GM23338 (cell line): ENCODE results near the gene CLEC1A.

Source experiments
- CREB1 ChIP-seq: fragments of 250-450 bp; sonication (Bioruptor Pico); IDR thresholded peaks from 2 replicates; pipeline ENCODE4 v1.5.0; 2020; ENCODE audit warnings: low read depth, mild to moderate bottlenecking, moderate library complexity
- EZH2 ChIP-seq: fragments of 200-600 bp; sonication (generic); IDR thresholded peaks from one replicate; pipeline ENCODE4 v1.8.0; 2017; ENCODE audit warnings: antibody characterized with exemption, mild to moderate bottlenecking, low read depth; ENCODE audit not compliant: unreplicated experiment
- EZH2phosphoT487 ChIP-seq: fragments of 200-600 bp; sonication (generic); IDR thresholded peaks from one replicate; pipeline ENCODE4 v1.8.1; 2018; ENCODE audit warnings: antibody characterized with exemption; ENCODE audit not compliant: unreplicated experiment
- POLR2AphosphoS5 ChIP-seq: IDR thresholded peaks from 2 replicates; pipeline ENCODE4 v1.6.1; 2016; ENCODE audit warnings: antibody characterized with exemption, low read depth
- REST ChIP-seq: IDR thresholded peaks from one replicate; pipeline ENCODE4 v1.6.1; 2018; ENCODE audit warnings: antibody characterized with exemption; ENCODE audit not compliant: unreplicated experiment
- STAT1 ChIP-seq: IDR thresholded peaks from one replicate; pipeline ENCODE4 v1.6.1; 2016; ENCODE audit warnings: antibody characterized with exemption; ENCODE audit not compliant: unreplicated experiment
- ZNF331 ChIP-seq: fragments of 250-450 bp; sonication (Bioruptor Pico); IDR thresholded peaks from 2 replicates; pipeline ENCODE4 v1.5.0; 2020; ENCODE audit warnings: low read depth, mild to moderate bottlenecking, moderate library complexity
- TF ChIP-seq, protein P1 (sequence below), 2 experiments: fragments of 200-600 bp in 1 of 2; sonication (generic) in 1 of 2; conservative IDR thresholded peaks; 2 replicates each; pipeline versions ENCODE4 v1.5.1 to v1.6.1; 2016 to 2017; ENCODE audit warnings: antibody characterized with exemption in 2 of 2, low read depth in 2 of 2, mild to moderate bottlenecking in 2 of 2, moderate library complexity in 1 of 2

DNA sequence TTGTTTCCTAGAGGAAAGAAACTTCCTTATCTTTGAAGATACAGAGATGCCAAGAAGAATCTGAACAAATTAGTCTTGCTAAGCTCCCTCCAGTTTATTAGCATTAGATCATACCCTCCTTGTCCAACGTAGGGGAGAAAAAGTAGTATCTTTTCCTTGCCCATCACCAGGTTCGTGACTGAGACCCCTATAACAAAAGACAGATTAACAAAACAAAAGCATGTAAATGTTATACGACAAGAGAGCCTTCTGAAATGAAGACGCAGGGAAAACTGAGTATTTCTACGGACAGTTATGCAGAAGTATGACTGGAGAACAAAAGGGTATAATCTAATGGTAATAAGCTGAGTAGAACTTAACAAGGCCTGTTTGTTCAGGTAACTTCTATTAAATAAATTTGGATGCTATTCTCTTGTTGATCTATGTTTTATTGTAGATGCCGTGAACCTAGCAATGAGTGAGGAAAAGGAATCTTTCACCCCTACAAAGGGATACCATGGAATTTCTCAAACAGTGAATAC is 34.1 kb upstream of the CLEC1A start:
- TF ChIP-seq, protein P1, sequence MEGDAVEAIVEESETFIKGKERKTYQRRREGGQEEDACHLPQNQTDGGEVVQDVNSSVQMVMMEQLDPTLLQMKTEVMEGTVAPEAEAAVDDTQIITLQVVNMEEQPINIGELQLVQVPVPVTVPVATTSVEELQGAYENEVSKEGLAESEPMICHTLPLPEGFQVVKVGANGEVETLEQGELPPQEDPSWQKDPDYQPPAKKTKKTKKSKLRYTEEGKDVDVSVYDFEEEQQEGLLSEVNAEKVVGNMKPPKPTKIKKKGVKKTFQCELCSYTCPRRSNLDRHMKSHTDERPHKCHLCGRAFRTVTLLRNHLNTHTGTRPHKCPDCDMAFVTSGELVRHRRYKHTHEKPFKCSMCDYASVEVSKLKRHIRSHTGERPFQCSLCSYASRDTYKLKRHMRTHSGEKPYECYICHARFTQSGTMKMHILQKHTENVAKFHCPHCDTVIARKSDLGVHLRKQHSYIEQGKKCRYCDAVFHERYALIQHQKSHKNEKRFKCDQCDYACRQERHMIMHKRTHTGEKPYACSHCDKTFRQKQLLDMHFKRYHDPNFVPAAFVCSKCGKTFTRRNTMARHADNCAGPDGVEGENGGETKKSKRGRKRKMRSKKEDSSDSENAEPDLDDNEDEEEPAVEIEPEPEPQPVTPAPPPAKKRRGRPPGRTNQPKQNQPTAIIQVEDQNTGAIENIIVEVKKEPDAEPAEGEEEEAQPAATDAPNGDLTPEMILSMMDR (conservative IDR thresholded peaks at IDR 0.05; ENCODE audit: low read depth in 2 of 2): no peak
- TF ChIP-seq EZH2 (no peak), CREB1 (no peak), REST (no peak), POLR2AphosphoS5 (no peak), EZH2phosphoT487 (no peak), ZNF331 (no peak), STAT1 (no peak)
